Measurements from ENCODE around the gene RIN1.

Gene RIN1

DNA sequence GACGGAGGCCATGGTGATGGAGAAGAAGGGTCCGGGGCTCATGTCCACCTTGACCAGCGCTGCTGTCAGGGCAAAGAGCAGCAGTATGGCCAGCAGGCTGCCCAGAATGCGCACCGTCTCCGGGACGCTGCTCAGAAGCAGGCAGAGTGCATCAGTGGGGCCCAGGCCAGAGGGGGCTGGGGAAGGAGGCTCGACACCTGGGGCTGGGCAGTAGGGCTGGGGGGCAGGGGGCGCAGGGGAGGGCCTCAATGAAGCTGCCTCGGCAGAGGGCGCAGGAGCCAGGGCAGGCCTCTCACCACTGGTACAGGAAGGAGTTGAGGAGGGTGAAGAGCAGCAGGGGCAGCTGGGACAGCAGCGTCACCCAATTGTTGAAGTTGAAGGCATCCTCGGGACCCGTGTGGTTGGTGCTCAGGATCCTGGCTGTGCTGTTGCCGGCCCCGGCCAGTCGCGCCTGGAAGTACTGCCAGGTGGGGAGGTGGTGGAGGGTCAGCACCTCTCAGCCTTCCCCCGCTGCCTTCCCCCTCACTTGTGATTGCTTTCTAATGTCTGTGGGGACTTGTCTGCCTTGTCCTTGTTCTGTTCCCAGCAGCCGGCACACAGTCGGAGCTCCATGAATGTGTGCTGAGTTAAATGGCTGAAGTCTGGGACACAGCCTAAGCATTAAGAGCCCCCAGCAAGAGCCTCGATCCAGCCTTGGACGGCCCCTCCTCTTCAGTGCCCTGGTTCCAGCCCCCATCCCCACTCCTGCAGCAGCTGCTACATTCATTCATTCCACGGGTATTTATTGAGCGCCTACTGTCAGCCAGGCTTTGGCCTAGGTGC lies 33.0 kb upstream of the RIN1 start:
- peak overlapping the region; percentile 85 for H3K27ac ChIP-seq
- POLR2A ChIA-PET (ENCODE audit: low non-redundant PET) = no interaction called here
- DNase-seq (ENCODE audit: low spot score) = no peak
- TF ChIP-seq, protein P1, sequence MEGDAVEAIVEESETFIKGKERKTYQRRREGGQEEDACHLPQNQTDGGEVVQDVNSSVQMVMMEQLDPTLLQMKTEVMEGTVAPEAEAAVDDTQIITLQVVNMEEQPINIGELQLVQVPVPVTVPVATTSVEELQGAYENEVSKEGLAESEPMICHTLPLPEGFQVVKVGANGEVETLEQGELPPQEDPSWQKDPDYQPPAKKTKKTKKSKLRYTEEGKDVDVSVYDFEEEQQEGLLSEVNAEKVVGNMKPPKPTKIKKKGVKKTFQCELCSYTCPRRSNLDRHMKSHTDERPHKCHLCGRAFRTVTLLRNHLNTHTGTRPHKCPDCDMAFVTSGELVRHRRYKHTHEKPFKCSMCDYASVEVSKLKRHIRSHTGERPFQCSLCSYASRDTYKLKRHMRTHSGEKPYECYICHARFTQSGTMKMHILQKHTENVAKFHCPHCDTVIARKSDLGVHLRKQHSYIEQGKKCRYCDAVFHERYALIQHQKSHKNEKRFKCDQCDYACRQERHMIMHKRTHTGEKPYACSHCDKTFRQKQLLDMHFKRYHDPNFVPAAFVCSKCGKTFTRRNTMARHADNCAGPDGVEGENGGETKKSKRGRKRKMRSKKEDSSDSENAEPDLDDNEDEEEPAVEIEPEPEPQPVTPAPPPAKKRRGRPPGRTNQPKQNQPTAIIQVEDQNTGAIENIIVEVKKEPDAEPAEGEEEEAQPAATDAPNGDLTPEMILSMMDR (conservative IDR thresholded peaks at IDR 0.05; ENCODE audit: low read depth) = no peak
- CTCF ChIA-PET = interaction anchor here (0.6 to 1.0 kb wide), 2 partner anchors 31 to 1019 kb away, joined by 4 to 6 read pairs; no protein-coding TSS in a partner anchor

DNA sequence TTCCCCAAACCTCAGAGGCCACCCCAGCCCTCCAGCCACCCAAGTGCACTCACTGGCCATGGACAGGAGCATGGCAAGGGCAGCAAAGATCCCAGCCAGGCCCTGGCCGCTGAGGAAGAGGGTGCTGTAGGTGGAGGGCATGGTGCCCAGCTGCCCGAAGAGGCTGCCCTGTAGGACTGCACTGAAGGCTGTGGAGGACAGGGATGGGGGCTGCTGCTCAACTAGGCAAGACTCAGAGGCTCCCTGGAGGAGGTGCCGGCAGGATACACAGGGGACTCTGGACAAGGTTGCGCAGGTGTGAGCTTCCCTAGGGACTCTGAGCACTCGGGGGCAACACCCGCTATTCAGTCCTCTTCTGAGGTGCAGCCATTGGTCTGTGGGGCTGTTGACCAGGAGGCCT lies 32.2 kb upstream of the RIN1 start:
- ChIA-PET CTCF (no interaction called here), POLR2A (ENCODE audit: low non-redundant PET) (no interaction called here)
- peak overlapping the region; percentile 85 for H3K27ac ChIP-seq
- no peak for DNase-seq (ENCODE audit: low spot score)
- TF ChIP-seq, protein P1 (conservative IDR thresholded peaks at IDR 0.05; ENCODE audit: low read depth) = no peak

DNA sequence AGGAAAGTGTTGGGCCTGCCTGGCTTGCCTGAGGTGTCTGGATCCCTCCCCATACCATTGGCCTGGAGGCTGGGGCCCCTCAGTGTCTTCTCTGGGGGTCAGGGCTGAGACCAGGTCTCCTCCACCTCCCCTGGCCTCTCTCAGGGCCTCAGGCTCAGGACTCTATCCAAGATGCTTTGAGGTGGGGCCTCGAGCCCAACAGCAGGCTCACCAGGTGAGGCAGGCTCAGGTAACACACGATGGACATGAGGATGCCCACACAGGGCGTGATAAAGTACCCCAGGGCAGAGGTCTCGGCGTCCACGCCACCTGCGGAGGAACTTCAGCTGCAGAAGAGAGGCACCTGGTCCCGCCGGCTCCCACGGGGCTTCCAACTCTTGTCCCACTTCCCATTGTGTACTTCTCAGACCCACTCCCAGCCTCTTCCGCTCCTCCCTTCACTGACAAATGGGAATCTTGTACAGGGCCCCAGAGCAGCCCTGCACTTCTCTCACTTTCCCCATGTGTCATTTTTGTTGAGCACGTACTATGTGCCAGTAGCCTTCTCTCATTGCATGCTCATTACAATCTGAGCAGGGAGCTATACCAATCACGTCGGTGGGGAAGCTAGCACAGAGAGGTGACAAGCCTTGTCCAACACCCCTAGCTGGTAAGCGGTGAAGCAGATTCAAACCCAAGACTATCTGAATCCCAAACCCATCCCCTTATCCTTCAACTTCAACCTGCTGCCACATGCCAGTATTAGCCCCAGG lies 31.5 kb upstream of the RIN1 start:
- H3K27ac ChIP-seq = peak overlapping the region; percentile 85
- TF ChIP-seq, protein P1 (conservative IDR thresholded peaks at IDR 0.05; ENCODE audit: low read depth) = no peak
- POLR2A ChIA-PET (ENCODE audit: low non-redundant PET) = no interaction called here
- CTCF ChIA-PET = no interaction called here
- DNase-seq (ENCODE audit: low spot score) = no peak

DNA sequence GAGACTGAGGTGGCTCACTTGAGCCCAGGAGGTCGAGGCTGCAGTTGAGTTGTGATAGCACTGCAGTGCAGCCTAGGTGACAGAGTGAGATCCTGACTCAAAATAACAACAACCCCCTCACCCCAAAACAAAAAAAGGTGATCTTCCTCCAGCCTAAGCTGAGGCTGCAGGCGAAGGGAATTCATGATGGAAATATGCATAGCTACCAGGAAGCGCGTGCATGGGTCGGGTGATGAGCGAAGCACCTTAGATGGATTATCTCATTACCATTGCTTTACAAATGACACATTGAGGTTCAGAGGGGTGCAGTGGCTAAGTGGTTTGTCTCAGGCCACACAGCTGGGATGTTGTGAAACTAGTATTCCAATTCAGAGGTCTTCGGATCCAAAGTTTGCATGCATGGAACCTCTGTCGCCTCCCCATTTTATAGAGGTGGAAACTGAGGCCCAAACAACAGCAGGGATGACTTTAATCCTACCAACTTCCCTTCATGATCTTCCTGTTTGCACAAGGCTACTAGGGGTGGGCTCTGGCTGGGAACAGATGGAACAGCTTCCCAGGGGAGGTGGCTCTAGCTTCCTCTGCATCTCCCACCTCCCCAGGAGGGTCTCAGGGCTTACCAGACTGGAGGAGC lies 30.7 kb upstream of the RIN1 start:
- TF ChIP-seq, protein P1 (conservative IDR thresholded peaks at IDR 0.05; ENCODE audit: low read depth) = no peak
- CTCF ChIA-PET = interaction anchor here (0.6 kb wide), 1 partner anchor 951 kb away, joined by 3 read pairs; no protein-coding TSS in a partner anchor
- no peak for DNase-seq (ENCODE audit: low spot score)
- peak overlapping the region; percentile 85; the same call in 1 of the 2 replicates for H3K27ac ChIP-seq
- POLR2A ChIA-PET (ENCODE audit: low non-redundant PET) = no interaction called here

DNA sequence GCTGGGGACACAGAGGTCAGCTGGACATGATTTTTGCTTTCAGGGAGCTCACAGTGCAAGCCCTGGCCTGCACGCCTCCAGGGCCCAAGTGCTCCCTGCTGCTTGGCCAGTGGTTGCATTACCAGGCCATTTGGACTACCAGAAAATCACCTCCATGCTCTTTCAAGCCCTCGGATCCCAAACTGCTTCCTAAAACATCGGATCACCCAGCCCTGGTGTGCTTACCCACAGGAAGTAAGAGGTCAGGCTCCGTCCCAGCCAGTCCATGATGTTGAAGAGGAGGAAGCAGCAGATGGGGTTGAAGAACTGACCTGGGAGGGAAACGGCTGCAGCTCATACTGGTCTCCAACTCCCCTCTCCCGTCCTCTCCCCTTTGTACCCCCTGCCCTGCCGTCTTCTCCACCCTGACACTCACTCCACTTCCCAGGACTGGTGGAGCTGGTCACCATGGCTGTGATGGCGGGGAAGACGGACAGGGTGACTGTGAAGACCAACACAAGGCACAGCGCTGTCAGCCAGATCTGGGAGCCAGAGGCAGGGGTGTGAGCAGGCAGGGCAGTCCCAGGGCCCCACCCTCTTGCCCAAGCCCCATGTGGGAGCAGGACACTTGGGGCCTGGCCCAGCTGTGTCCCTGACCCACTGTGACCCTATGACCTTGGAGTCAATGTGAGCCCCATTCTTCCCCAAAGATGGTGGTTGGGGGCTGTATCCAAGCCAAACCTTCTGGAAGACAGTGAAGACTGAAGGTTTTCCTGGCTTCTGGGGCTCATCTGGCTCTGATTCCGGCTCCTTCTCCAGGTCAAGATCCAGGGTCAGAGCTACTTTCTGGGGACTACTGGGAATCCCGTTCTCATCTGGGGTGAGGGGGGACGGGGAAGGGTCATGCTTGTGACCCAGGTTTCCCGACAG lies 29.7 kb upstream of the RIN1 start:
- DNase-seq (ENCODE audit: low spot score) = no peak
- CTCF ChIA-PET = interaction anchor here (0.6 kb wide), 1 partner anchor 8 kb away, joined by 3 read pairs; no protein-coding TSS in a partner anchor
- POLR2A ChIA-PET (ENCODE audit: low non-redundant PET) = interaction anchor here (0.6 kb wide), 2 partner anchors 7 to 253 kb away, joined by 3 to 5 read pairs; no protein-coding TSS in a partner anchor
- TF ChIP-seq, protein P1 (conservative IDR thresholded peaks at IDR 0.05; ENCODE audit: low read depth) = no peak
- H3K27ac ChIP-seq = peak overlapping the region; percentile 60

Data from RWPE1 (cell line).